GM12878 (cell line): ENCODE measurements around the gene GPR137B. TPM values are rescaled to one million over a fixed set of nuclear protein-coding genes. Genes with fewer than 3 reads are reported as not detected.

Experiments used
- ATAC-seq: fragments of 200-7000 bp; cut with Tn5 transposase; 3 replicates; pipeline ENCODE4 v1.9.1; 2020; ENCODE audit warnings: mild to moderate bottlenecking, moderate library complexity
- BruUV-seq: library from RNA; stranded (reverse); fragments of 400-500 nt; replicated peaks from 2 replicates; lab custom pipeline; 2021; lab: Mats Ljungman, UMichigan
- CTCF ChIA-PET: fragments of 300-600 bp; sonication (Branson Sonifier 250); formaldehyde crosslinking; extraction: SDS; loops from one replicate; lab custom pipeline; 2021; ENCODE audit warnings: inconsistent platforms; lab: Yijun Ruan, JAX
- POLR2A ChIA-PET: fragments of 350-600 bp; formaldehyde crosslinking; extraction: SDS; loops from one replicate; lab custom pipeline; 2021; ENCODE audit warnings: inconsistent platforms; lab: Charles Lee
- RAD21 ChIA-PET: fragments of 300-600 bp; sonication (Branson Sonifier 250); formaldehyde crosslinking; loops from one replicate; lab custom pipeline; 2023; ENCODE audit warnings: antibody characterized with exemption; ENCODE audit not compliant: unreplicated experiment; lab: Charles Lee
- SMC1A ChIA-PET: fragments of 300-600 bp; sonication (Branson Sonifier 250); formaldehyde crosslinking; loops from one replicate; lab custom pipeline; 2023; ENCODE audit not compliant: unreplicated experiment, uncharacterized antibody; lab: Charles Lee
- DNase-seq: peaks from one replicate; pipeline ENCODE4 v3.0.0-alpha.2; 2011; ENCODE audit warnings: low read depth, low spot score
- FAIRE-seq: peaks from 3 replicates; lab custom pipeline; 2011; peaks lifted over from hg19 to GRCh38; lab: Jason Lieb, UNC
- H2AFZ ChIP-seq: 2 replicates; pipeline ENCODE4 v1.6.0; 2011; ENCODE audit warnings: low read depth, low read length, control low read depth; ENCODE audit not compliant: control insufficient read depth
- H3K27ac ChIP-seq: 2 replicates; pipeline ENCODE4 v1.5.1; 2011; ENCODE audit warnings: control low read depth; ENCODE audit not compliant: control insufficient read depth, insufficient read depth
- H3K27me3 ChIP-seq, 2 experiments: replicated peaks in 1 of 2; 2 replicates each; pipeline versions ENCODE4 v1.6.0 to v1.6.1; 2011; ENCODE audit warnings: low read length in 1 of 2; ENCODE audit not compliant: control insufficient read depth in 2 of 2, insufficient read depth in 2 of 2
- H3K36me3 ChIP-seq, 2 experiments: 2 replicates each; pipeline ENCODE4 v1.5.1; 2011; ENCODE audit warnings: low read length in 1 of 2; ENCODE audit not compliant: control insufficient read depth in 2 of 2, insufficient read depth in 2 of 2
- H3K4me1 ChIP-seq: 2 replicates; pipeline ENCODE4 v1.6.1; 2011; ENCODE audit warnings: mild to moderate bottlenecking, low read length, moderate library complexity, mixed read lengths; ENCODE audit not compliant: control insufficient read depth, insufficient read depth
- H3K4me2 ChIP-seq: 2 replicates; pipeline ENCODE4 v1.6.0; 2011; ENCODE audit warnings: control low read depth; ENCODE audit not compliant: control insufficient read depth, insufficient read depth
- H3K4me3 ChIP-seq: fragments of 200-600 bp; sonication (generic); 2 replicates; pipeline ENCODE4 v1.5.1; 2016
- H3K79me2 ChIP-seq: 2 replicates; pipeline ENCODE4 v1.6.0; 2011; ENCODE audit warnings: low read length; ENCODE audit not compliant: control insufficient read depth, insufficient read depth
- H3K9ac ChIP-seq: 2 replicates; pipeline ENCODE4 v1.8.0; 2011; ENCODE audit warnings: low read length, control low read depth, mixed read lengths; ENCODE audit not compliant: control insufficient read depth, insufficient read depth
- H3K9me3 ChIP-seq: replicated peaks from 3 replicates; pipeline ENCODE4 v1.5.1; 2011; ENCODE audit warnings: mild to moderate bottlenecking, low read length; ENCODE audit not compliant: control insufficient read depth, insufficient read depth
- H4K20me1 ChIP-seq: 2 replicates; pipeline ENCODE4 v1.6.0; 2011; ENCODE audit not compliant: control insufficient read depth, insufficient read depth
- BCL11A ChIP-seq: IDR thresholded peaks from 2 replicates; pipeline ENCODE4 v1.6.1; 2011; ENCODE audit warnings: low read depth, low read length
- CBX3 ChIP-seq: fragments of 200-600 bp; sonication (generic); IDR thresholded peaks from 2 replicates; pipeline ENCODE4 v1.6.1; 2016; ENCODE audit warnings: low read depth, borderline replicate concordance
- CHD4 ChIP-seq: fragments of 200-600 bp; sonication (generic); IDR thresholded peaks from 2 replicates; pipeline ENCODE4 v1.6.1; 2016; ENCODE audit warnings: mild to moderate bottlenecking
- E2F8 ChIP-seq: fragments of 450-650 bp; IDR thresholded peaks from 2 replicates; pipeline ENCODE4 v1.6.1; 2018; ENCODE audit warnings: mild to moderate bottlenecking, low read depth, moderate library complexity; ENCODE audit not compliant: partially characterized antibody
- IRF3 ChIP-seq: fragments of 450-650 bp; IDR thresholded peaks from 2 replicates; pipeline ENCODE4 v1.6.1; 2014; ENCODE audit warnings: mild to moderate bottlenecking
- RB1 ChIP-seq: fragments of 450-650 bp; formaldehyde crosslinking; IDR thresholded peaks from 2 replicates; pipeline ENCODE4 v1.6.1; 2017; ENCODE audit warnings: mild to moderate bottlenecking, borderline replicate concordance
- RFX5 ChIP-seq: IDR thresholded peaks from 2 replicates; pipeline ENCODE4 v1.6.1; 2011; ENCODE audit warnings: low read depth, low read length, improper control_type of control experiment
- SIN3A ChIP-seq: IDR thresholded peaks from 2 replicates; pipeline ENCODE4 v1.6.1; 2012; ENCODE audit warnings: low read depth, low read length, improper control_type of control experiment
- ZNF687 ChIP-seq: fragments of 450-650 bp; IDR thresholded peaks from 2 replicates; pipeline ENCODE4 v1.6.1; 2017; ENCODE audit warnings: mild to moderate bottlenecking, moderate library complexity
- WGBS: methylation state at CpG from one replicate; pipeline ENCODE4 v1.1.6; 2016; ENCODE audit warnings: low lambda C conversion rate; ENCODE audit not compliant: insufficient replicate concordance, insufficient coverage; ENCODE audit errors: missing lambda C conversion rate; 5-methylcytosine and 5-hydroxymethylcytosine counted together
- in situ Hi-C: fragments of 300-500 bp; cut with MboI; formaldehyde crosslinking; loops from 9 replicates; pipeline ENCODE4 v1.14.3; 2018; ENCODE audit warnings: mixed read lengths
- intact Hi-C: fragments of 100-400 bp; cut with micrococcal nuclease; formaldehyde crosslinking; loops from one replicate; pipeline ENCODE4 v1.14.2; 2022; ENCODE audit not compliant: unreplicated experiment
- polyA plus RNA-seq, 11 experiments: library from polyadenylated mRNA; depleted of rRNA in 4 of 11; unstranded in 6 of 11; stranded (reverse) in 5 of 11; fragments of >200 nt; fragmentation: Nextera tagmentation in 4 of 11; fragmentation: Illumina TruSeq in 1 of 11; extraction: Ambion mirVana in 4 of 11; extraction: Trizol in 1 of 11; gene quantifications; 1 replicate in 1 of 11; 2 replicates in 10 of 11; pipeline versions ENCODE4 v1.2.1 to v1.2.3, GENCODE V29; 2011 to 2016; ENCODE audit warnings: inconsistent platforms in 2 of 11, missing spikeins in 2 of 11, low read depth in 1 of 11
- total RNA-seq, 4 experiments: library from RNA; depleted of rRNA in 3 of 4; stranded (reverse); fragments of >200 nt in 3 of 4; fragmentation: Illumina TruSeq in 1 of 4; extraction: Trizol in 1 of 4; gene quantifications; 2 replicates each; pipeline versions ENCODE4 v1.2.1 to v1.2.3, GENCODE V29; 2013 to 2021

GPR137B gene
- total and polyA plus RNA-seq, 10 of the 15 experiments (the other 5 are each of a cell fraction or from before 2014, with no cell fraction given), result 5.4 to 20.8 (median 12.5) TPM

- ChIA-PET CTCF (no interaction called here), SMC1A (interaction anchor here (0.7 to 1.7 kb wide), 5 partner anchors 9 to 120 kb away, joined by 3 to 6 read pairs (median 4); no protein-coding TSS in a partner anchor), POLR2A (interaction anchor here (0.5 to 0.8 kb wide), 3 partner anchors 16 to 205 kb away, joined by 3 read pairs; no protein-coding TSS in a partner anchor), RAD21 (no interaction called here)
- no peak overlapping the region for H3K4me2 ChIP-seq
- ATAC-seq (no peak), DNase-seq (no peak), FAIRE-seq (no peak)
- WGBS, result 56% methylated on average over 7 of the region's 7 CpGs
- H3K36me3 ChIP-seq, result peaks cover 4 to 10% of the 10 kb centered on the region in 2 experiments; a peak in 3 of 4 replicates
- H3K79me2 ChIP-seq, result peaks cover 22% of the 10 kb centered on the region
- H3K27me3 ChIP-seq, result no peaks in the 10 kb centered on the region
- H3K9me3 ChIP-seq, result peaks cover 29% of the 10 kb centered on the region; the same call in 2 of the 3 replicates
- H3K27ac ChIP-seq, result peak overlapping the region; percentile 56
- in situ Hi-C loops, result no loop called here
- H3K4me1 ChIP-seq, result peaks cover 35% of the 10 kb centered on the region
- H2AFZ ChIP-seq, result no peak overlapping the region
- H3K4me3 ChIP-seq, result no peak overlapping the region
- no peak overlapping the region for H3K9ac ChIP-seq
- no peak for TF ChIP-seq ZNF687
- no peak for TF ChIP-seq CBX3
- no peak for TF ChIP-seq IRF3
- TF ChIP-seq SIN3A, result no peak
- no peak for TF ChIP-seq CHD4
- TF ChIP-seq E2F8, result no peak
- no peak for TF ChIP-seq RB1
- TF ChIP-seq BCL11A, result no peak
- no peak for TF ChIP-seq RFX5
- BruUV-seq, result no TSS peak
- H4K20me1 ChIP-seq, result no peaks in the 10 kb centered on the region
- intact Hi-C loops, result no loop called here
Measured at GRCh38 chr1:236164273-236164672, 21.9 kb downstream of the GPR137B start.
